ENCODE measurements around the gene CDC42BPB.
"Not testable (repeated sequence)": the region's sequence is repeated elsewhere in the genome, so short reads cannot be mapped to it uniquely, and the experiment has no call there.

CDC42BPB gene

GRCh38 chr14:102898776-102899515 lies 158.4 kb downstream of the CDC42BPB start:
- H3K9ac ChIP-seq (ENCODE audit: insufficient read length, low read depth), result no peak overlapping the region
- DNase-seq (ENCODE audit: low read depth, low spot score), result no peak
- H3K4me1 ChIP-seq (ENCODE audit: insufficient read depth, insufficient read length), result peaks cover 2% of the 10 kb centered on the region
- H3K4me3 ChIP-seq (ENCODE audit: insufficient read length, low read depth), result no peak overlapping the region
- peaks cover 48% of the 10 kb centered on the region for H3K36me3 ChIP-seq (ENCODE audit: insufficient read depth, insufficient read length, low read length)
- TF ChIP-seq YY1 (IDR thresholded peaks at IDR 0.05; ENCODE audit: insufficient read depth, insufficient read length) (no peak), ZNF274 (IDR thresholded peaks at IDR 0.05; ENCODE audit: low read depth, low read length) (no peak), SUZ12 (IDR thresholded peaks at IDR 0.05; ENCODE audit: extremely low read depth, insufficient read depth, insufficient read length) (no peak)
- H3K27me3 ChIP-seq (ENCODE audit: insufficient read depth, insufficient read length), result no peaks in the 10 kb centered on the region
- no peaks in the 10 kb centered on the region for H3K9me3 ChIP-seq (ENCODE audit: insufficient read depth, low read length)

GRCh38 chr14:102898298-102898697 lies 159.1 kb downstream of the CDC42BPB start:
- peaks cover 44% of the 10 kb centered on the region for H3K36me3 ChIP-seq (ENCODE audit: insufficient read depth, insufficient read length, low read length)

GRCh38 chr14:102897299-102898027 lies 159.9 kb downstream of the CDC42BPB start:
- H3K4me1 ChIP-seq (ENCODE audit: insufficient read depth, insufficient read length), result no peaks in the 10 kb centered on the region
- H3K9me3 ChIP-seq (ENCODE audit: insufficient read depth, low read length), result no peaks in the 10 kb centered on the region
- no peaks in the 10 kb centered on the region for H3K27me3 ChIP-seq (ENCODE audit: insufficient read depth, insufficient read length)
- TF ChIP-seq ZNF274 (IDR thresholded peaks at IDR 0.05; ENCODE audit: low read depth, low read length) (no peak), YY1 (IDR thresholded peaks at IDR 0.05; ENCODE audit: insufficient read depth, insufficient read length) (no peak), SUZ12 (IDR thresholded peaks at IDR 0.05; ENCODE audit: extremely low read depth, insufficient read depth, insufficient read length) (no peak)
- DNase-seq (ENCODE audit: low read depth, low spot score), result no peak
- no peak overlapping the region for H3K9ac ChIP-seq (ENCODE audit: insufficient read length, low read depth)
- H3K4me3 ChIP-seq (ENCODE audit: insufficient read length, low read depth), result no peak overlapping the region
- peaks cover 37% of the 10 kb centered on the region for H3K36me3 ChIP-seq (ENCODE audit: insufficient read depth, insufficient read length, low read length)

More at GRCh38 chr14:102898298-102898697, 159.1 kb downstream of the CDC42BPB start:
- TF ChIP-seq SUZ12 (IDR thresholded peaks at IDR 0.05; ENCODE audit: extremely low read depth, insufficient read depth, insufficient read length) (no peak), YY1 (IDR thresholded peaks at IDR 0.05; ENCODE audit: insufficient read depth, insufficient read length) (no peak), ZNF274 (IDR thresholded peaks at IDR 0.05; ENCODE audit: low read depth, low read length) (no peak)
- peaks cover 2% of the 10 kb centered on the region for H3K4me1 ChIP-seq (ENCODE audit: insufficient read depth, insufficient read length)
- no peak for DNase-seq (ENCODE audit: low read depth, low spot score)
- H3K9me3 ChIP-seq (ENCODE audit: insufficient read depth, low read length), result no peaks in the 10 kb centered on the region
- H3K4me3 ChIP-seq (ENCODE audit: insufficient read length, low read depth), result no peak overlapping the region
- no peak overlapping the region for H3K9ac ChIP-seq (ENCODE audit: insufficient read length, low read depth)
- H3K27me3 ChIP-seq (ENCODE audit: insufficient read depth, insufficient read length), result no peaks in the 10 kb centered on the region

GRCh38 chr14:102896735-102897134 lies 160.6 kb downstream of the CDC42BPB start:
- H3K36me3 ChIP-seq (ENCODE audit: insufficient read depth, insufficient read length, low read length), result peaks cover 37% of the 10 kb centered on the region

GRCh38 chr14:102893452-102893851 lies 163.9 kb downstream of the CDC42BPB start:
- Histone ChIP-seq H3K4me3 (ENCODE audit: insufficient read length, low read depth) (no peak overlapping the region), H3K9ac (ENCODE audit: insufficient read length, low read depth) (no peak overlapping the region), H3K4me1 (ENCODE audit: insufficient read depth, insufficient read length) (no peaks in the 10 kb centered on the region), H3K27me3 (ENCODE audit: insufficient read depth, insufficient read length) (no peaks in the 10 kb centered on the region), H3K9me3 (ENCODE audit: insufficient read depth, low read length) (no peaks in the 10 kb centered on the region), H3K36me3 (ENCODE audit: insufficient read depth, insufficient read length, low read length) (peaks cover 37% of the 10 kb centered on the region)
- TF ChIP-seq SUZ12 (IDR thresholded peaks at IDR 0.05; ENCODE audit: extremely low read depth, insufficient read depth, insufficient read length) (no peak), YY1 (IDR thresholded peaks at IDR 0.05; ENCODE audit: insufficient read depth, insufficient read length) (no peak), ZNF274 (IDR thresholded peaks at IDR 0.05; ENCODE audit: low read depth, low read length) (no peak)
- no peak for DNase-seq (ENCODE audit: low read depth, low spot score)

More at GRCh38 chr14:102896735-102897134, 160.6 kb downstream of the CDC42BPB start:
- not testable (repeated sequence) for H3K4me3 ChIP-seq (ENCODE audit: insufficient read length, low read depth); H3K9ac ChIP-seq (ENCODE audit: insufficient read length, low read depth); DNase-seq (ENCODE audit: low read depth, low spot score); H3K27me3 ChIP-seq (ENCODE audit: insufficient read depth, insufficient read length); H3K9me3 ChIP-seq (ENCODE audit: insufficient read depth, low read length); H3K4me1 ChIP-seq (ENCODE audit: insufficient read depth, insufficient read length)

GRCh38 chr14:102892651-102893050 lies 164.7 kb downstream of the CDC42BPB start:
- no peak overlapping the region for H3K4me3 ChIP-seq (ENCODE audit: insufficient read length, low read depth)
- no peak overlapping the region for H3K9ac ChIP-seq (ENCODE audit: insufficient read length, low read depth)
- DNase-seq (ENCODE audit: low read depth, low spot score), result no peak
- H3K9me3 ChIP-seq (ENCODE audit: insufficient read depth, low read length), result no peaks in the 10 kb centered on the region
- no peaks in the 10 kb centered on the region for H3K27me3 ChIP-seq (ENCODE audit: insufficient read depth, insufficient read length)
- H3K4me1 ChIP-seq (ENCODE audit: insufficient read depth, insufficient read length), result no peaks in the 10 kb centered on the region
- H3K36me3 ChIP-seq (ENCODE audit: insufficient read depth, insufficient read length, low read length), result peaks cover 36% of the 10 kb centered on the region
- TF ChIP-seq YY1 (IDR thresholded peaks at IDR 0.05; ENCODE audit: insufficient read depth, insufficient read length) (no peak), ZNF274 (IDR thresholded peaks at IDR 0.05; ENCODE audit: low read depth, low read length) (no peak), SUZ12 (IDR thresholded peaks at IDR 0.05; ENCODE audit: extremely low read depth, insufficient read depth, insufficient read length) (no peak)

- H3K4me1 ChIP-seq (ENCODE audit: insufficient read depth, insufficient read length), result no peaks in the 10 kb centered on the region
- H3K36me3 ChIP-seq (ENCODE audit: insufficient read depth, insufficient read length, low read length), result peaks cover 29% of the 10 kb centered on the region
- DNase-seq (ENCODE audit: low read depth, low spot score), result no peak
Measured at GRCh38 chr14:102891556-102891955, 165.8 kb downstream of the CDC42BPB start.

More at GRCh38 chr14:102891556-102891955, 165.8 kb downstream of the CDC42BPB start:
- Histone ChIP-seq H3K9ac (ENCODE audit: insufficient read length, low read depth) (no peak overlapping the region), H3K27me3 (ENCODE audit: insufficient read depth, insufficient read length) (no peaks in the 10 kb centered on the region), H3K9me3 (ENCODE audit: insufficient read depth, low read length) (no peaks in the 10 kb centered on the region), H3K4me3 (ENCODE audit: insufficient read length, low read depth) (no peak overlapping the region)
- TF ChIP-seq SUZ12 (IDR thresholded peaks at IDR 0.05; ENCODE audit: extremely low read depth, insufficient read depth, insufficient read length), result no peak
- no peak for TF ChIP-seq YY1 (IDR thresholded peaks at IDR 0.05; ENCODE audit: insufficient read depth, insufficient read length)
- no peak for TF ChIP-seq ZNF274 (IDR thresholded peaks at IDR 0.05; ENCODE audit: low read depth, low read length)

All from NT2/D1 (cell line).